SK-N-MC (cell line): ENCODE results near the gene OR10H1.

Experiments used
- EZH2 ChIP-seq: fragments of 200-600 bp; sonication (generic); IDR thresholded peaks from one replicate; pipeline ENCODE4 v1.6.1; 2017; ENCODE audit warnings: antibody characterized with exemption
- FOXP2 ChIP-seq: optimal IDR thresholded peaks from 2 replicates; pipeline ENCODE3; 2011; ENCODE audit warnings: mild to moderate bottlenecking, moderate library complexity; ENCODE audit not compliant: insufficient read depth; ENCODE audit errors: extremely low read length, control extremely low read depth
- POLR2AphosphoS5 ChIP-seq: IDR thresholded peaks from 2 replicates; pipeline ENCODE4 v1.6.1; 2012; ENCODE audit warnings: mild to moderate bottlenecking, low read depth, low read length, borderline replicate concordance

- TF ChIP-seq EZH2 (no peak), POLR2AphosphoS5 (no peak), FOXP2 (no peak)
Observed at GRCh38 chr19:15810335-15810734, 5.1 kb downstream of the OR10H1 start.
